Keratinocyte (primary cell): ENCODE measurements around the gene IL1RAPL2. TPM values are rescaled to one million over a fixed set of nuclear protein-coding genes. Genes with fewer than 3 reads are reported as not detected.

ENCODE experiments used
- DNase-seq: peaks from one replicate; pipeline ENCODE4 v3.0.0-alpha.2; 2011; ENCODE audit warnings: low read depth, missing footprints, low spot score
- FAIRE-seq: peaks from 2 replicates; lab custom pipeline; 2011; peaks lifted over from hg19 to GRCh38; lab: Jason Lieb, UNC
- H2AFZ ChIP-seq: 2 replicates; pipeline ENCODE4 v1.6.0; 2012; ENCODE audit warnings: low read length, control low read depth, inconsistent platforms; ENCODE audit not compliant: control insufficient read depth
- H3K27ac ChIP-seq: 2 replicates; pipeline ENCODE4 v1.5.1; 2011; ENCODE audit warnings: low read length; ENCODE audit not compliant: control insufficient read depth, insufficient read depth
- H3K27me3 ChIP-seq: 3 replicates; pipeline ENCODE4 v1.6.0; 2011; ENCODE audit warnings: low read length; ENCODE audit not compliant: control insufficient read depth, insufficient read depth; ENCODE audit errors: extremely low read depth
- H3K36me3 ChIP-seq, 2 experiments: 2 replicates in 1 of 2; 3 replicates in 1 of 2; pipeline ENCODE4 v1.5.1; 2011; ENCODE audit warnings: low read length in 2 of 2, mild to moderate bottlenecking in 1 of 2; ENCODE audit not compliant: control insufficient read depth in 2 of 2, insufficient read depth in 2 of 2; ENCODE audit errors: extremely low read depth in 1 of 2
- H3K4me1 ChIP-seq: 3 replicates; pipeline ENCODE4 v1.5.1; 2011; ENCODE audit warnings: low read length; ENCODE audit not compliant: control insufficient read depth, insufficient read depth; ENCODE audit errors: extremely low read depth
- H3K4me2 ChIP-seq: 3 replicates; pipeline ENCODE4 v1.6.0; 2011; ENCODE audit warnings: low read depth, low read length; ENCODE audit not compliant: control insufficient read depth, insufficient read depth; ENCODE audit errors: extremely low read depth
- H3K4me3 ChIP-seq, 3 experiments: fragments of 200-600 bp in 1 of 3; sonication (generic) in 1 of 3; 2 replicates in 2 of 3; 3 replicates in 1 of 3; pipeline ENCODE4 v1.5.1; 2011 to 2016; ENCODE audit warnings: low read length in 3 of 3, mild to moderate bottlenecking in 3 of 3, control low read depth in 2 of 3, inconsistent platforms in 1 of 3, low read depth in 1 of 3, mixed read lengths in 1 of 3, mixed run types in 1 of 3, moderate library complexity in 1 of 3; ENCODE audit not compliant: control insufficient read depth in 2 of 3, insufficient read depth in 2 of 3; ENCODE audit errors: extremely low read depth in 1 of 3
- H3K79me2 ChIP-seq: 2 replicates; pipeline ENCODE4 v1.6.0; 2012; ENCODE audit warnings: low read length; ENCODE audit not compliant: control insufficient read depth, insufficient read depth
- H3K9ac ChIP-seq: 3 replicates; pipeline ENCODE4 v1.6.0; 2011; ENCODE audit warnings: low read length; ENCODE audit not compliant: control insufficient read depth, insufficient read depth; ENCODE audit errors: extremely low read depth
- H3K9me1 ChIP-seq: 3 replicates; pipeline ENCODE4 v1.6.0; 2011; ENCODE audit warnings: low read length; ENCODE audit not compliant: control insufficient read depth, insufficient read depth; ENCODE audit errors: extremely low read depth
- H3K9me3 ChIP-seq: 2 replicates; pipeline ENCODE4 v1.5.1; 2012; ENCODE audit warnings: low read depth, low read length; ENCODE audit not compliant: control insufficient read depth
- H4K20me1 ChIP-seq: 3 replicates; pipeline ENCODE4 v1.6.0; 2011; ENCODE audit warnings: low read length; ENCODE audit not compliant: control insufficient read depth, insufficient read depth; ENCODE audit errors: extremely low read depth
- CTCF ChIP-seq, 3 experiments: IDR thresholded peaks in 1 of 3; conservative IDR thresholded peaks in 1 of 3; optimal IDR thresholded peaks in 1 of 3; 2 replicates in 2 of 3; 3 replicates in 1 of 3; pipeline versions ENCODE3 to v1.5.1; 2011; ENCODE audit warnings: low read length in 3 of 3, mild to moderate bottlenecking in 3 of 3, moderate library complexity in 2 of 3, control low read depth in 1 of 3, inconsistent platforms in 1 of 3; ENCODE audit not compliant: insufficient read depth in 2 of 3; ENCODE audit errors: extremely low read depth in 1 of 3
- EZH2 ChIP-seq: IDR thresholded peaks from one replicate; pipeline ENCODE4 v1.6.1; 2012; ENCODE audit warnings: inconsistent platforms, mild to moderate bottlenecking, low read length, moderate library complexity
- dilution Hi-C: fragments of 300-500 bp; cut with MboI; formaldehyde crosslinking; loops from one replicate; pipeline ENCODE4 v1.7.0; 2020; ENCODE audit warnings: low sequenced_read_pairs; ENCODE audit not compliant: extremely low pct_ligation_motif_present
- polyA plus RNA-seq, 5 experiments: library from polyadenylated mRNA; depleted of rRNA in 3 of 5; stranded (reverse) in 3 of 5; stranded (forward) in 1 of 5; unstranded in 1 of 5; fragments of >200 nt; gene quantifications; 1 replicate in 1 of 5; 2 replicates in 3 of 5; 3 replicates in 1 of 5; pipeline versions ENCODE4 v1.2.1 to v1.2.3, GENCODE V29; 2011 to 2012; ENCODE audit warnings: missing spikeins in 2 of 5, low read depth in 1 of 5, low replicate concordance in 1 of 5

IL1RAPL2 gene
- polyA plus RNA-seq, 1 donor (not counting 4 experiments of a cell fraction or from before 2014, with no cell fraction given), result 0.24 TPM

- DNase-seq (peak; percentile 25), FAIRE-seq (peak; percentile 26)
- TF ChIP-seq EZH2 (no peak), CTCF (optimal IDR thresholded peaks at IDR 0.05 in 1 of 3, IDR thresholded peaks at IDR 0.05 in 1 of 3, conservative IDR thresholded peaks at IDR 0.05 in 1 of 3; ENCODE audit: extremely low read depth in 1 of 3, insufficient read depth in 2 of 3, low read length in 3 of 3) (no peak)
- no peak overlapping the region for H3K4me3 ChIP-seq
- peak overlapping the region; percentile 24 for H3K27ac ChIP-seq
- H3K79me2 ChIP-seq, result no peaks in the 10 kb centered on the region
- no peaks in the 10 kb centered on the region for H4K20me1 ChIP-seq
- H3K27me3 ChIP-seq, result no peaks in the 10 kb centered on the region
- H3K9me3 ChIP-seq, result no peaks in the 10 kb centered on the region
- H2AFZ ChIP-seq, result peak overlapping the region; percentile 75
- H3K9me1 ChIP-seq, result no peaks in the 10 kb centered on the region
- H3K4me2 ChIP-seq, result no peak overlapping the region
- peaks cover 9% of the 10 kb centered on the region for H3K4me1 ChIP-seq
- no peaks in the 10 kb centered on the region for H3K36me3 ChIP-seq
- dilution Hi-C loops, result no loop called here
- no peak overlapping the region for H3K9ac ChIP-seq
Measured at GRCh38 chrX:105460376-105460775, 894.4 kb downstream of the IL1RAPL2 start.

GRCh38 chrX:105461016-105461415, 895.0 kb downstream of the IL1RAPL2 start:
- no peaks in the 10 kb centered on the region for H3K9me1 ChIP-seq
- no peak overlapping the region for H2AFZ ChIP-seq
- H3K4me1 ChIP-seq, result peaks cover 9% of the 10 kb centered on the region
- no peak overlapping the region for H3K9ac ChIP-seq
- no peaks in the 10 kb centered on the region for H3K79me2 ChIP-seq
- peak overlapping the region; percentile 8 for H3K27ac ChIP-seq
- H3K4me3 ChIP-seq, result no peak overlapping the region
- DNase-seq (no peak), FAIRE-seq (peak; percentile 83)
- H3K4me2 ChIP-seq, result no peak overlapping the region
- TF ChIP-seq EZH2 (no peak), CTCF (optimal IDR thresholded peaks at IDR 0.05 in 1 of 3, IDR thresholded peaks at IDR 0.05 in 1 of 3, conservative IDR thresholded peaks at IDR 0.05 in 1 of 3; ENCODE audit: extremely low read depth in 1 of 3, insufficient read depth in 2 of 3, low read length in 3 of 3) (peak in 2 of 3 experiments; percentile 11 to 13)
- H3K36me3 ChIP-seq, result no peaks in the 10 kb centered on the region
- no peaks in the 10 kb centered on the region for H3K9me3 ChIP-seq
- dilution Hi-C loops, result no loop called here
- no peaks in the 10 kb centered on the region for H4K20me1 ChIP-seq
- H3K27me3 ChIP-seq, result no peaks in the 10 kb centered on the region
